ENCODE measurements around the gene SSMEM1. TPM values are rescaled to one million over a fixed set of nuclear protein-coding genes. Genes with fewer than 3 reads are reported as not detected.

The SSMEM1 gene, protein sequence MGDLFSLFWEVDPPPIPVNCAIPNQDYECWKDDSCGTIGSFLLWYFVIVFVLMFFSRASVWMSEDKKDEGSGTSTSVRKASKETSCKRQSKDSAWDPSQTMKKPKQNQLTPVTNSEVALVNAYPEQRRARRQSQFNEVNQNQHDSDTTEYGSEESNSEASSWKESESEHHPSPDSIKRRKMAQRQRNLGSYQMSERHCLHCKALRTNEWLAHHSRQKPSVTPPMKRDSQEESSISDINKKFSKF
- total RNA-seq: not detected in 2 replicates

DNA sequence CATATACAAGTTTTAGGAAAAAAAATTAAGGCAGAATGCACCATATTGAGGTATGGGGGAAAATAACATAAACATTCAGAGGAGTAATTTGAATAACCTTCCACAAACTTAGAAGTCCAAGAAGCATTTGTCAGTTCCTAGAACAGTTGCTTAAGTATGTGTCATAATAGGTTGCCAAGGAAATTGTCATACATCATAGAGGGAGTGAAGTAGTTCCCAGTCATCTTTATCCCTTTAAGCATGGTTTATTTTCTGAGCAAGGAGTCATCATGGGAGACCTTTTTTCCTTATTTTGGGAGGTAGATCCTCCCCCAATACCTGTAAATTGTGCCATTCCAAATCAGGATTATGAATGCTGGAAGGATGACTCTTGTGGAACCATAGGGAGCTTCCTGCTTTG, at the start of gene SSMEM1:
SSMEM1 (plus strand) TSS at position 219 of the 400 bp plus-strand sequence; CDS start at position 270, 51 bp downstream.

DNA sequence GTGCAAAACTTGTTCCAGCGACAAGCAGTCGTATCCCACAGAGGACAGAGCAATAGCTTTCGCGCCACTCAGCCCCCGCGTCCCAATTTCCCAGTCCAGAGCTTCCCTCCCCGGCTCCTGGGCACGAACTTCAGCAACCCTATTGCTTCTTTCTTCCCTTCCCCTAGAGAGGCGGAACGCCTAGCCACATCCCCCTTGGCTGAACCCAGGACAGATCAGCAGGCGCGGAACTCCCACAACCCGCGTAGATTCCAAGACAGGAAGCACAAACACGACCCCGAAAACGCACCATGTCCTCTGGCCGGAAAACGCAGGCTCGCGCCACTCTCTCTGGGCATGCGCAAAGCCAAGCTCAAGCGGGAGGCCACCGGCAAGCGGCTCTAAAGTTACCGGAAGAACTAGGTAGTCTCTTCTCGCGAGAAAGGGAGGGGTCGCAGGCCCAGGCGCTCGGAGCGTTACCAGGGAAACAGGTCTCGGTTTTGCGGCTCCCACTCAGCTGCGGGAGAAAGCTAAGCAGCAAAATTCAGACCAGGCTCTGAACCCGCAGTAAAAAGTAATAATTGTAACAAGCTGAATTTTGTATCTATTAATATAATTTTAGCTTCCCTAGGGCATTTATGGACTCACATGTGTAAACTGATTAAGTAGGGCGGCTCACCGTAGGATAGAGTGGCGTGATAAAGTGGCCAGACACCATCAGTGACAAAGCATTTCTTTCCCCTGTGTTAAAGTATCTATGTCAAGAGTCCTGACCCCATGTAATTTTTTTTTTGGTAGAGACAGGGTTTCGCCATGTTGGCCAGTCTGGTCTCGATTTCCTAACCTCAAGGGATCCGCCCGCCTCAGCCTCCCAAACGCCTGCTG, 2.3 kb upstream of the SSMEM1 start, which contains the start of gene TMEM209:
TMEM209 (minus strand) TSS at position 323 of the 864 bp plus-strand sequence; CDS start at position 292, 31 bp downstream.

Other genes with a start within 250 kb of the SSMEM1 start
- gene ZC3HC1, start 156.5 kb upstream of the SSMEM1 start, total RNA-seq: 9.7 and 11.5 TPM in 2 replicates
- gene KLHDC10, start 137.3 kb upstream of the SSMEM1 start, total RNA-seq: 33.1 and 35.2 TPM in 2 replicates
- 8.8 and 9.9 TPM in 2 replicates for gene TMEM209, start 2.5 kb upstream of the SSMEM1 start, total RNA-seq
- not detected in 2 replicates for gene CPA2, start 59.0 kb downstream of the SSMEM1 start, total RNA-seq
- 46.4 and 140 TPM in 2 replicates for gene CPA4, start 85.3 kb downstream of the SSMEM1 start, total RNA-seq
- gene CPA5, start 137.0 kb downstream of the SSMEM1 start, total RNA-seq: 0.07 TPM in 1 of 2 replicates, not detected in the other
- gene CPA1, start 172.6 kb downstream of the SSMEM1 start, total RNA-seq: 0.39 and 0.40 TPM in 2 replicates
- gene CEP41, start 233.2 kb downstream of the SSMEM1 start, total RNA-seq: 7.5 and 10.4 TPM in 2 replicates

Measured in smooth muscle cell of the pulmonary artery (primary cell).